SW480 (cell line): Measurements from ENCODE around the gene TSR1.

ENCODE experiments used
- DNase-seq: peaks from one replicate; pipeline ENCODE4 v3.0.0-alpha.2; 2016; ENCODE audit warnings: low spot score

The TSR1 gene

GRCh38 chr17:2282297-2282873, 53.9 kb downstream of the TSR1 start:
- DNase-seq, result peak; percentile 67

- DNase-seq, result no peak
Observed at GRCh38 chr17:2279707-2280106, 56.5 kb downstream of the TSR1 start.

- DNase-seq, result no peak
Observed at GRCh38 chr17:2277429-2278170, 58.7 kb downstream of the TSR1 start.

- no peak for DNase-seq
Observed at GRCh38 chr17:2275722-2276121, 60.5 kb downstream of the TSR1 start.

GRCh38 chr17:2274414-2274813, 61.8 kb downstream of the TSR1 start:
- no peak for DNase-seq
